GM23338 (cell line): ENCODE results near the gene SRD5A3. TPM values are rescaled to one million over a fixed set of nuclear protein-coding genes. Genes with fewer than 3 reads are reported as not detected.
A peak's percentile ranks its signal among the peaks of the same experiment; 100 is the strongest.

Source experiments
- ATAC-seq: fragments of 200-7000 bp; cut with Tn5 transposase; 3 replicates; pipeline ENCODE4 v1.9.1; 2020
- DNase-seq: peaks from one replicate; pipeline ENCODE4 v3.0.0-alpha.2; 2015; ENCODE audit warnings: low spot score
- H2AFZ ChIP-seq: fragments of 200-600 bp; sonication (generic); 2 replicates; pipeline ENCODE4 v1.8.0; 2016; ENCODE audit warnings: antibody characterized with exemption, mild to moderate bottlenecking, moderate library complexity
- H3F3A ChIP-seq: fragments of 200-600 bp; sonication (generic); replicated peaks from 2 replicates; pipeline ENCODE4 v1.8.0; 2017; ENCODE audit warnings: antibody characterized with exemption, mixed run types, low read depth
- H3K27ac ChIP-seq: fragments of 200-600 bp; sonication (generic); 2 replicates; pipeline ENCODE4 v1.6.1; 2016; ENCODE audit warnings: low read depth
- H3K27me3 ChIP-seq: fragments of 200-600 bp; sonication (generic); 2 replicates; pipeline ENCODE4 v1.8.0; 2016; ENCODE audit warnings: mild to moderate bottlenecking, mixed run types, moderate library complexity; ENCODE audit not compliant: insufficient read depth
- H3K36me3 ChIP-seq: fragments of 200-600 bp; sonication (generic); 2 replicates; pipeline ENCODE4 v1.8.0; 2016; ENCODE audit warnings: mild to moderate bottlenecking; ENCODE audit not compliant: insufficient read depth
- H3K4me1 ChIP-seq: fragments of 200-600 bp; sonication (generic); 2 replicates; pipeline ENCODE4 v1.8.0; 2016; ENCODE audit warnings: mild to moderate bottlenecking, moderate library complexity; ENCODE audit not compliant: insufficient read depth
- H3K4me2 ChIP-seq: fragments of 200-600 bp; sonication (generic); 2 replicates; pipeline ENCODE4 v1.7.1; 2017; ENCODE audit warnings: mixed run types
- H3K4me3 ChIP-seq: fragments of 200-600 bp; sonication (generic); 2 replicates; pipeline ENCODE4 v1.6.1; 2016; ENCODE audit warnings: mixed run types
- H3K79me2 ChIP-seq: fragments of 200-600 bp; sonication (generic); replicated peaks from 2 replicates; pipeline ENCODE4 v1.8.0; 2017; ENCODE audit warnings: mild to moderate bottlenecking; ENCODE audit not compliant: insufficient read depth
- H3K9me2 ChIP-seq: fragments of 200-600 bp; sonication (generic); 2 replicates; pipeline ENCODE4 v1.8.0; 2017; ENCODE audit not compliant: insufficient read depth
- H4K20me1 ChIP-seq: fragments of 200-600 bp; sonication (generic); replicated peaks from 2 replicates; pipeline ENCODE4 v1.8.0; 2017; ENCODE audit warnings: mild to moderate bottlenecking; ENCODE audit not compliant: insufficient read depth
- H3K27ac Mint-ChIP-seq: 2 replicates; pipeline ENCODE4 v1.8.0; 2020; ENCODE audit warnings: inconsistent platforms, mild to moderate bottlenecking, moderate library complexity, mixed read lengths
- H3K27me3 Mint-ChIP-seq: 3 replicates; pipeline ENCODE4 v1.8.0; 2022; ENCODE audit warnings: low read depth, mild to moderate bottlenecking, moderate library complexity, mixed read lengths, inconsistent platforms; ENCODE audit not compliant: insufficient read depth, poor library complexity
- H3K36me3 Mint-ChIP-seq: 3 replicates; pipeline ENCODE4 v1.8.0; 2021; ENCODE audit warnings: low read depth, mild to moderate bottlenecking, inconsistent platforms, moderate library complexity, mixed read lengths
- H3K4me1 Mint-ChIP-seq: 3 replicates; pipeline ENCODE4 v1.8.0; 2020; ENCODE audit warnings: mild to moderate bottlenecking, inconsistent platforms, mixed read lengths
- H3K4me3 Mint-ChIP-seq: 3 replicates; pipeline ENCODE4 v1.8.0; 2021; ENCODE audit warnings: moderate library complexity, mild to moderate bottlenecking, inconsistent platforms, mixed read lengths
- H3K9me3 Mint-ChIP-seq: 3 replicates; pipeline ENCODE4 v1.8.0; 2020; ENCODE audit warnings: moderate library complexity, mild to moderate bottlenecking, inconsistent platforms, mixed read lengths
- CREB1 ChIP-seq: fragments of 250-450 bp; sonication (Bioruptor Pico); IDR thresholded peaks from 2 replicates; pipeline ENCODE4 v1.5.0; 2020; ENCODE audit warnings: low read depth, mild to moderate bottlenecking, moderate library complexity
- JUNB ChIP-seq: IDR thresholded peaks from one replicate; pipeline ENCODE4 v1.6.1; 2016; ENCODE audit warnings: antibody characterized with exemption; ENCODE audit not compliant: unreplicated experiment
- polyA plus RNA-seq: library from polyadenylated mRNA; unstranded; fragments of >200 nt; fragmentation: Nextera tagmentation; extraction: Ambion mirVana; gene quantifications from 2 replicates; pipeline ENCODE4 v1.2.1, GENCODE V29; 2016
- total RNA-seq: library from RNA; depleted of rRNA; stranded (reverse); fragments of >200 nt; shearing (Covaris generic); gene quantifications from 2 replicates; pipeline ENCODE4 v1.2.3, GENCODE V29; 2014
- TF ChIP-seq, protein P1 (sequence below): IDR thresholded peaks from one replicate; pipeline ENCODE4 v1.6.1; 2018; ENCODE audit warnings: antibody characterized with exemption; ENCODE audit not compliant: unreplicated experiment
- TF ChIP-seq, protein P2 (sequence below), 2 experiments: fragments of 200-600 bp in 1 of 2; sonication (generic) in 1 of 2; conservative IDR thresholded peaks; 2 replicates each; pipeline versions ENCODE4 v1.5.1 to v1.6.1; 2016 to 2017; ENCODE audit warnings: antibody characterized with exemption in 2 of 2, low read depth in 2 of 2, mild to moderate bottlenecking in 2 of 2, moderate library complexity in 1 of 2

SRD5A3 gene
- total and polyA plus RNA-seq, 2 experiments from 2014 or later: 23.0 to 49.9 TPM

GRCh38 chr4:55318175-55319129 lies 27.6 kb upstream of the SRD5A3 start:
- H2AFZ ChIP-seq: peak overlapping the region; percentile 16; the same call in 1 of the 2 replicates
- ATAC-seq: no peak
- no peaks in the 10 kb centered on the region for H3K79me2 ChIP-seq
- peaks cover 39% of the 10 kb centered on the region for H3K4me1 Mint-ChIP-seq
- no peaks in the 10 kb centered on the region for H3K36me3 ChIP-seq
- H3K27ac ChIP-seq: no peak overlapping the region
- H3K4me3 ChIP-seq: no peak overlapping the region
- DNase-seq: no peak
- H3K36me3 Mint-ChIP-seq: peaks cover 3% of the 10 kb centered on the region; the same call in 2 of the 3 replicates
- no peak for TF ChIP-seq CREB1 (CRISPR knock-in tag)
- TF ChIP-seq, protein P1, sequence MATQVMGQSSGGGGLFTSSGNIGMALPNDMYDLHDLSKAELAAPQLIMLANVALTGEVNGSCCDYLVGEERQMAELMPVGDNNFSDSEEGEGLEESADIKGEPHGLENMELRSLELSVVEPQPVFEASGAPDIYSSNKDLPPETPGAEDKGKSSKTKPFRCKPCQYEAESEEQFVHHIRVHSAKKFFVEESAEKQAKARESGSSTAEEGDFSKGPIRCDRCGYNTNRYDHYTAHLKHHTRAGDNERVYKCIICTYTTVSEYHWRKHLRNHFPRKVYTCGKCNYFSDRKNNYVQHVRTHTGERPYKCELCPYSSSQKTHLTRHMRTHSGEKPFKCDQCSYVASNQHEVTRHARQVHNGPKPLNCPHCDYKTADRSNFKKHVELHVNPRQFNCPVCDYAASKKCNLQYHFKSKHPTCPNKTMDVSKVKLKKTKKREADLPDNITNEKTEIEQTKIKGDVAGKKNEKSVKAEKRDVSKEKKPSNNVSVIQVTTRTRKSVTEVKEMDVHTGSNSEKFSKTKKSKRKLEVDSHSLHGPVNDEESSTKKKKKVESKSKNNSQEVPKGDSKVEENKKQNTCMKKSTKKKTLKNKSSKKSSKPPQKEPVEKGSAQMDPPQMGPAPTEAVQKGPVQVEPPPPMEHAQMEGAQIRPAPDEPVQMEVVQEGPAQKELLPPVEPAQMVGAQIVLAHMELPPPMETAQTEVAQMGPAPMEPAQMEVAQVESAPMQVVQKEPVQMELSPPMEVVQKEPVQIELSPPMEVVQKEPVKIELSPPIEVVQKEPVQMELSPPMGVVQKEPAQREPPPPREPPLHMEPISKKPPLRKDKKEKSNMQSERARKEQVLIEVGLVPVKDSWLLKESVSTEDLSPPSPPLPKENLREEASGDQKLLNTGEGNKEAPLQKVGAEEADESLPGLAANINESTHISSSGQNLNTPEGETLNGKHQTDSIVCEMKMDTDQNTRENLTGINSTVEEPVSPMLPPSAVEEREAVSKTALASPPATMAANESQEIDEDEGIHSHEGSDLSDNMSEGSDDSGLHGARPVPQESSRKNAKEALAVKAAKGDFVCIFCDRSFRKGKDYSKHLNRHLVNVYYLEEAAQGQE: no peak
- H3K27me3 ChIP-seq: no peaks in the 10 kb centered on the region
- no peak overlapping the region for H3K4me2 ChIP-seq
- peaks cover 1% of the 10 kb centered on the region for H3K27me3 Mint-ChIP-seq
- H3K9me3 Mint-ChIP-seq: peaks cover 2% of the 10 kb centered on the region; the same call in 1 of the 3 replicates
- no peaks in the 10 kb centered on the region for H3F3A ChIP-seq
- no peak overlapping the region for H3K4me3 Mint-ChIP-seq
- H3K4me1 ChIP-seq: peaks cover 42% of the 10 kb centered on the region
- no peaks in the 10 kb centered on the region for H4K20me1 ChIP-seq
- no peaks in the 10 kb centered on the region for H3K9me2 ChIP-seq
- H3K27ac Mint-ChIP-seq: no peak overlapping the region; the same call in 1 of the 2 replicates

- peaks cover 1% of the 10 kb centered on the region for H3K27me3 Mint-ChIP-seq
- ATAC-seq: peak; percentile 89
- H3K27ac ChIP-seq: no peak overlapping the region
- no peak for TF ChIP-seq JUNB
- TF ChIP-seq, protein P2, sequence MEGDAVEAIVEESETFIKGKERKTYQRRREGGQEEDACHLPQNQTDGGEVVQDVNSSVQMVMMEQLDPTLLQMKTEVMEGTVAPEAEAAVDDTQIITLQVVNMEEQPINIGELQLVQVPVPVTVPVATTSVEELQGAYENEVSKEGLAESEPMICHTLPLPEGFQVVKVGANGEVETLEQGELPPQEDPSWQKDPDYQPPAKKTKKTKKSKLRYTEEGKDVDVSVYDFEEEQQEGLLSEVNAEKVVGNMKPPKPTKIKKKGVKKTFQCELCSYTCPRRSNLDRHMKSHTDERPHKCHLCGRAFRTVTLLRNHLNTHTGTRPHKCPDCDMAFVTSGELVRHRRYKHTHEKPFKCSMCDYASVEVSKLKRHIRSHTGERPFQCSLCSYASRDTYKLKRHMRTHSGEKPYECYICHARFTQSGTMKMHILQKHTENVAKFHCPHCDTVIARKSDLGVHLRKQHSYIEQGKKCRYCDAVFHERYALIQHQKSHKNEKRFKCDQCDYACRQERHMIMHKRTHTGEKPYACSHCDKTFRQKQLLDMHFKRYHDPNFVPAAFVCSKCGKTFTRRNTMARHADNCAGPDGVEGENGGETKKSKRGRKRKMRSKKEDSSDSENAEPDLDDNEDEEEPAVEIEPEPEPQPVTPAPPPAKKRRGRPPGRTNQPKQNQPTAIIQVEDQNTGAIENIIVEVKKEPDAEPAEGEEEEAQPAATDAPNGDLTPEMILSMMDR (conservative IDR thresholded peaks at IDR 0.05; ENCODE audit: low read depth in 2 of 2): peak; percentile 84 to 89
- peaks cover 37% of the 10 kb centered on the region for H3K4me1 Mint-ChIP-seq
- H3K36me3 Mint-ChIP-seq: no peaks in the 10 kb centered on the region
- no peaks in the 10 kb centered on the region for H3K79me2 ChIP-seq
- 0 out of 2 replicates have a peak, but pooled peaks cover 5% of the 10 kb centered on the region for H3K9me2 ChIP-seq
- H3K4me3 Mint-ChIP-seq: peak overlapping the region; percentile 50; the same call in 2 of the 3 replicates
- H3K4me1 ChIP-seq: peaks cover 34% of the 10 kb centered on the region
- peak; percentile 96 for DNase-seq
- no peaks in the 10 kb centered on the region for H3K36me3 ChIP-seq
- no peaks in the 10 kb centered on the region for H3K9me3 Mint-ChIP-seq
- H3K27me3 ChIP-seq: no peaks in the 10 kb centered on the region
- peak overlapping the region; percentile 93 for H3K27ac Mint-ChIP-seq
- no peaks in the 10 kb centered on the region for H4K20me1 ChIP-seq
- no peak overlapping the region for H2AFZ ChIP-seq
- no peak overlapping the region; the same call in 1 of the 2 replicates for H3K4me3 ChIP-seq
- H3F3A ChIP-seq: no peaks in the 10 kb centered on the region
- H3K4me2 ChIP-seq: 0 out of 2 replicates have a peak overlapping the region, but pooled peaks have one; percentile 21
These were observed 24.3 kb upstream of the SRD5A3 start for GRCh38 chr4:55321707-55322264.
